GM19397 (cell line): ENCODE data around the gene PDPN.

Source experiments
- ATAC-seq: cut with Tn5 transposase; IDR thresholded peaks from one replicate; pipeline ENCODE4 v1.9.1; 2021; ENCODE audit warnings: mild to moderate bottlenecking, moderate library complexity; ENCODE audit not compliant: unreplicated experiment

Gene PDPN

DNA sequence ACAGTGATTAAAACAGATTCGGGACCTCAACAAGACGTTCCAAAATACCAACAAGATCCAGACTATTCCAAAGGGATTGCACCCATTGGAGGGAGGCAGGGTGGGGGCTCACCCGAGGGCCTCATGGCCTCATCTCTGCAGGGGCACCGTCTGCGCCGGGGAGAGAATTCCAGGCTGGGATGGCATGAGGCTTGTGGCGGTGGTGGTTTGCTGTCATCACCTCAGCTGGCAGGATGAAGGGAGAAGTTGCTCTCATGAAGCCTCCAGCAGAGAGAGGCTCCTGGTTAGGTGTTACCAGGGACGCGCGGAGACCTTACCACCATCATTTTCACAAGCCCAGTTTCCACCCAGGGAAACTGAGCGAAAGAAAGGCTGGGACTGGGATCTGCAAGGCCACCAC is 6.7 kb upstream of the PDPN start:
- no peak for ATAC-seq

DNA sequence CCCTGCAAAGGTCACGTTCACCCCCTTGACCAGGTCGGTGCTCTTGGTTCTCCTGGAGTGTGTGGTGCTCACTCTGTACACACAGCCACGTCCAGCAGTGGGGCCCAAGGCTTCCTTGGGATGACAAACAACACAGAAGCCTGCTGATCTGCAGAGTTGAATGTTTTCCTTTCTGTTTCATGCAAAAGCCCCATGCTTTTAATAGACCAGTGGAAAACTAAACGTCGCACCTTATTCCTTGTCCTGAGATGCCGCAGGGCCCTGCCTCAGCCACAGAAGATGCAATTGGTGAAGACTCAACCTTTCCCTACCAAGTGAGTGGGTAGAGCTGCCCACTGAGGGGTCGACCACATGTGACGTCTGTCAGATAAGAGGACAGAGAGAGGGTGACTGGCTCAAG is 5.8 kb upstream of the PDPN start:
- ATAC-seq, result no peak

DNA sequence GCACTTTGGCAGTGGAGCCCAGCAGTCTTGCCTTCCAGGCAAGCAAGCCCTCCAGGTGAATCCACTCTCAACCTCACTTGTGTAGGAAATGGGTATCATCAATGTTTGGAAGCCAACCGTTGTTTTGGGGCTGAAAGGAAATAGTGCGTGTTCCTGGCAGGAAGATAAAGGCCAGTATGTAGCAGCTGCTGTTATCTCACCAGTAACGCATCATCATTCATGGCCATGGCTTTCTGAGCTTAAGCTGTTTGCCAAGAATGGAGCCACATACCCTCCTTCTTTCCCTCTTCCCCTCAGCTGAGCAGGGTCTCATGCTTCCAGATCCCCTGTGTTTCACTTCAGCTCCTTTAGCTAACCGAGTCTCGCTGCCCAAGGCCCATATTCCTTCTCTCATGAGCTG is 2.2 kb upstream of the PDPN start:
- no peak for ATAC-seq

DNA sequence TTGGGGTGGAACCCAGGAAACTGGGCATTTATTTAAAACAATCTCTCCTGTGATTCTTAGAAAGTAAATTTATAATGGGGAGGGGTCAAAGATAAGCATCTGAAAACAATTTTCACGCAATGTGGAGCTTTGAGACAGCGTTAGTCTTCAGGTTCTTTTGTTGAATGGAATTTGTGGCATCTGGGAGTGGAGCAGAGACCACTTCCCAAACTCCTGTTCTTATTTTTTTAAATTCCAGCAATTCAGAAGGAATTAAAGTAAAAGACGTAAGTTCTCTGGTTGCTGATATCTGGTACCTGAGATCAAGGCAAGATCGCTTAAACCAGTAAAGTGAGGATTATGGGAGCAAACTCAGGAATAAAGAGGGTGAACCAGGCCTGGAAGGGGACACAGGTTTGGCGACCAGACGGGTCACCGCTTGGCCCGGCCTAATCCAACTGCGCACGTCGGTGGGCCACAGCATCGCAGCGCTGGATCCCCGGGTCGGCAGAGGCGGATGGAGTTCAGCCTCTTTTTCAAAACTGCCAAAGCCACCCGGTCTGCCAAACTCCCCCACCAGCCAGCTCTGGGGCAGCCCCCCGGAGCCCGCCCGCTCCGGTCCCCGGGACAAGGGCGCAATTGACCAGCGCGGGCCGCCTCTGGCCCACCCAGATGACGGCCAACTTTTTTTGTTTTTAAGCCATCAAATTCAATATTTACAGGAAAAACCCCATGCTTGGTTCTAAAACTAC is 754 bp upstream of the PDPN start:
- ATAC-seq, result no peak

DNA sequence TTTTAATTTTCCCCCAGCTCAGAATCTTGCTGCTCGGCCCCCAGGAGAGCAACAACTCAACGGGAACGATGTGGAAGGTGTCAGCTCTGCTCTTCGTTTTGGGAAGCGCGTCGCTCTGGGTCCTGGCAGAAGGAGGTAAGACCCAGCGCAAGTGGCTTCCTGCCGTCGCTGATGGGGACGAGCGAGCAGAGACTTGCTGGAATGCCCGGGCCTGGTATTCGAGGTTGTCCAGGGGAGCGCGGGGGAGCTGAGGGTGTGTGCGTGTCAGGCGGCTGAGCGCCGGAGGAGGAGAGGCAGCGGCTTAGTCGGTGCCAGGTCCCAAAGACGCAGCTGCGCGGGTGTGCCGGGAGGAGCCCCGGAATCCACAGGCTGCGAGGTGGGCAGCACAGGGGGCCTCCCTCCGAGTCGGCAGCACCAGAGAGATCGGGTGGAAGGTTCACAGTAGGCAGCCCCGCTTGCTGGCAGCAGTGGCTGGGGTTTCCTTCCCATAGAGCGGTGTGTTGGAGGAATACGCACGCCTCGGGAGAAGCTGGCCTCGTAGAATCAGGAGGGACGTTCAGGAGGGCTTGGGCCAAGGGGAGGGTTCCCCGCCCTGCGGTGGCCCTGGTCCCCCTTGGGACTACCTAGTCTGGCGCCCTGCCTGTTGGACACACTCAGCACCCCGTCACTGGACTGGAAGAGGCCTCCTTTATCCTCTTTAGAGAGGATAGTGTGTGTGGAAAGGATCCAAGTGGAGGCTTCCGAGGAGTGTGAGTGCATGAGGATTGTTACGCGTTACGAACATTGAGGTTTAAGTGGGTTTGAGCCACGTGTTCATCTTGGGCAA is 547 bp downstream of the PDPN start:
- no peak for ATAC-seq

DNA sequence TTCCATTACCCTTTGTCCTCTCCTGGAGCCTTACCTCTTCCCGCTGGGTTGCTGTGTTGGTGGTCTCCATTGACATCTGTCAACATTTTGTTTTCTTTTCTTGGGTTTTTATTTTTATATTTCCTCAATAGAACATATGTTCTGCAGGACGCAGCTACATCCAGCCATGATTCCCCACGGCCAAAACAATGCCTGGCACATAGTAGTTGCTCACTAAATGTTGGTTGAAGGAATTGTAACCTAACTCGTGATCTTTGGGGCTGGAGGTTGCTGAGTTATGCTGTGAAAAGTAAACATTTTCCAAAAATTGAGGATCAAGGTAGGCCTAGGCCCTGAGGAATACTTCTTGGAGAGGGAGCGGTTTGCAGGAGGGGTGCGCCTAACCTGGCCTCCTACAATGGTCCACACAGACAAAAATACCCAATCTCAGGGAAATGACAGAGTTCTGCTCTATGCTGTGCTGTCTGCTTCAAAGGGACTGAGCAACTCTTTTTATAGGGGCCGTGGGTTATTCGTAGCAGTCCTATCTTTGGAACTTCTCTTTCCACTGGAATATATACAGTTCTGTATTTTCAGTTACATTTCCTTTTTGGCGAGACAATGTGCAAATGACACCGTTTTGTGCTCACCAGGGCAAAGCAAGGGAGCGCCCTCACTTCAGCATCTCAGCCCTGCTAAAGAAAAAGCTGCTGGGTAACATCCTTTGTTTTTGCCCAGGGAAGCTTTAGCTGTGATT is 1.4 kb downstream of the PDPN start:
- ATAC-seq, result no peak

DNA sequence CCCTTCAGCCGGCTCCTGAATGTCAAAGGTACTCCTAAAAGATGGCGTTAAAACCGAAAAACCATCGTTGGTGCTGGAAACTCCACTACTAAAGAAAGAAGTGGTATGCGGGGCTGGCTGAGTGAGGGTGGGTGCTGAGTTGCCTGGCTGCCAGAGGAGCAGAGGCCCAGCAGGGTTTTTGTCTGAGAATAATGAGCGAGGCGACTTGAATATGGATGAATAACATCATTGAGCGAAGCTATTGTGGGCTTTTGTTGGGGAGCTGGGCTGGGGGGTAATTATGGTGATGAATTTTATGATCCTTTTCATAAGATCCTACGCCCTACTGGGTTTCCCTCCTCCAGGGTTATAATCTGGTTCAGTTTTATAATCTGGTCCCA is 2.0 kb downstream of the PDPN start:
- ATAC-seq, result no peak

DNA sequence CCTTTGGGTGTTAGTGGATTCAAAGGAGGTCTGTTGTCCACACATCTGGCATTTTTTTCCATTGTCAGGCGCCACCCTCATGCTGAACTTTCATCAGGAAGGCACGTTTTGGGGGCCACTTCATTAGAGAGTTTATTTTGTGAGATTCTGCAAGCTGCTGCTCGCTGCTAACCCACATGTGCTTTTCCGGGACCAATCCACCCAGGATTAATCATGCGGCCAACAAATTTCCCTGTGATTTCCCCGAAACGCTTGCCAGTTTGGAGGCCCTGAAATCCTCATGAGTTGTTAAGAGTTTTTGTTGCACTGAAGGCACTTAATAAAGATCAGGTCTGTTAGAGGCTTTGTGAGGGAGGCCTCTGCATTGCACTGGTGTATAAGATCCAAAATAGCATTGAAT is 2.4 kb downstream of the PDPN start:
- no peak for ATAC-seq

DNA sequence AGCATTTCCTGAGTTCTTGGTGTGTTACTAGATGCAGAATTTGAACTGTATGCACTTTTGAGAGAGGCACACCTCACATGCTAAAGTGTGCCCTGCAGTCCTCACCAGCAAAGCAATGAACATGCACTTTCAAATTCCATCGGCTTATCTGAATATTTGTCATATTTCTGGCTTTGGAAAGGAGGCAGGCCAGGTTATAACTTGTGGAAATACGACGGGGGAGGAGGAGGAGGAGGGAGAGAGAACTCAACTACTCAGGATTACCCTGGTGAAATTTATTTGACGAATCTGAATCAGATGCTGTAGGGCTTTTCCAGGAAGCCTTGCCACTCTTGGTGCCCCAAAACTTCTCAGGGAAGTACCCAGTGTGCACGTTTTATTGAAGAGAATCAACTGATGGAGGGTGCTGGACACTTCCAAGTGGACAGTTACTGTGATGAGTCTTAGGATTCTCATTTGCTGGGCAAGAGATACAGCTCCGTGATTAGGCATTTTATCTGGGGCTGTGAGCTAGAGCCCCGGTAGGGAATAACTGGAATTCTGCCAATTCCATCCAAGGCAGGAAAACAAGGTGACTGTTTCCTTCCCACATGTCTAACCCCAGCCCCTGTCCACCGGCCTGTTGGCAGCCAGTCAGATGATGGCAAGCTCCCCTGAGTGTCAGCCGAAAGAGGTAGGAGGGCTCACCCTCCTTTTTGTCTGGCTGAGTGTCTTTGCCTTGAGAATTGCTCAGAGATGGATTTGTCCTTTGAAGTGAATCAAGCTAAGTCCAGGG is 3.8 kb downstream of the PDPN start:
- ATAC-seq, result no peak

DNA sequence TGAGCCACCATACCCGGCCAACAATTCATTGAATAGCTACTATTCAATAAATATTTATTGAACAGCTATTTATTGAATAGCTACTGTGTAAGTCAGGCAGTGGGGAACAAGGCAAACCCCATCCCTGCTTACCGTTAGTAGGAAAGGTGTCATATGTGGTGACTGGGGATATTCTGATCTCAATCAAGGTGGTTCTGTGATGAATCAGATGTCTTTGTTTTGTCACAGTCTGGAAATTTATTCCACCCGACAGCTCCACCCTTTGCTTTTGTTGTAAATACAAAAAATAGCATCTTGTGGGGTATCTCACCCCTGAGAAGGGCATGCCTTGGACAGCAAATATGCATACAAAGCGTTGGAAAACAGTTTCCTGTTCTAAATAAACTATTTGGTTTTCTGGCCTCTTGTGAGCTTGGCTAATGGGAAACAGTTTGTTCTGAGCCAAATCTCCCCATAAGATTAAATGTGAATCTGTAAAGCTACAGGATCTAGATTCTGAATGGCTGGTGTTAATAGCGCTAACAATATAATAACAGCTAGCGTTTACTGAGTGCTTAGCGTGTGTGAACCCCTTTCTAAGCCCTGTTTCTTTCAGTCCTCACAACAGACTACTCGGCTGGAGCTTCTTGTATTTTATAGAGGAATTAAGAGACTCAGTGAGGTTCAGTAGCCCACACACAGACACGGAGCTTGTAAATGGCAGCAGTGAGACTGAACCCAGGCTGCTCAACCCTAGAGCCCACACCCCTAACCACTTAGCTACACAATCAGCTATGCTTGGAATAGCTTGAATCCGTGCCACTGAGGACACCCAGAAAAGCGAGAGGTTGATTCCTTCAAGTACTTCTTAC is 5.5 kb downstream of the PDPN start:
- no peak for ATAC-seq

DNA sequence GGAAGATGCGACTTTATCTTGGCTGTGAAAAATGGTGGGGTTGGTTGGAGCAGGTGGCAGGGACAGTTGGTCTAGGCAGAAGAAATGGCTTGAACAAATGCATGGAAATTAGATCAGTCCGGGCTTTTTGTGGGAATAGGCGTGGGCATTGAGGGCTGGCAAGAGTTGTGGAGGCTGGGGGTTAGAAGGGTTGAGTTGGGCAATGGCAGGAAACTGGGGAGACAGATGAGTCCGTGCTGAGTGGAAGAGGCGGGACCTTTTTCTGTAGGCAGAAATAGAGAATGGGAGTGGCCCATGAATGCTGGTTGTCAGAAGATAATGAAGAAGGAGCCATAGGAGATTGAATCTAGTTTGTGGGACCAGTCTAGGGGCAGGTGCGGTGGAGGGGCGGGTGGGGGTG is 6.9 kb downstream of the PDPN start:
- ATAC-seq, result no peak

DNA sequence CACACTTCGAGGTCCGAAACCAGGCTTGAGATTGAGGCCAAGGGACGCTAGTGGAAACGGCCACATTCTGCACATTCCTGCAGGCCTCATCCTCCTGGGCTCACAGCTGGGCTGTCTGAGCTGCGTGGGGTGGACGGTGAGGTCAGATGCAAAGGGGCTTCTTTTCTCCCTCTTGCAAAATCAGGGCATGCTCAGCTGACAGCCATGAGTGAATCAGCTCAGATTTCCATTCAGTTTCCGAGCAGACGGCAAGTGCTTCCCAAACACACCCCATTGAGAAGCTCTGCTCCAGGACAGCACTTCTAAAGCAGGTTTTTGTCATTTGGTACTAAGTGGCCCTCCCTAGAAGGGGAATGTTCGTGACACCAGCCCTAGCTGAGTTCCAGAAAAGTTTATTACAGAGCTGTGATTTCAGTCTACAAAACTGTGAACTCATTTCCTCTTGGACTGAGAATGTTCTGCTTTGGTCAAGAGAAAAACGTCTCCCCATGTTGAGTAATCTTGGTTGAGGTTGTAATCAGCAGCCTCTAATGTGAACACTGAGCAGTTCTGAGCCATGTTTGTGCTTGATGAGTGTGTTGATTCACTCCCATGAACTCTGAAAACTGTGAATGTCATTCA is 10.0 kb downstream of the PDPN start:
- ATAC-seq, result no peak

DNA sequence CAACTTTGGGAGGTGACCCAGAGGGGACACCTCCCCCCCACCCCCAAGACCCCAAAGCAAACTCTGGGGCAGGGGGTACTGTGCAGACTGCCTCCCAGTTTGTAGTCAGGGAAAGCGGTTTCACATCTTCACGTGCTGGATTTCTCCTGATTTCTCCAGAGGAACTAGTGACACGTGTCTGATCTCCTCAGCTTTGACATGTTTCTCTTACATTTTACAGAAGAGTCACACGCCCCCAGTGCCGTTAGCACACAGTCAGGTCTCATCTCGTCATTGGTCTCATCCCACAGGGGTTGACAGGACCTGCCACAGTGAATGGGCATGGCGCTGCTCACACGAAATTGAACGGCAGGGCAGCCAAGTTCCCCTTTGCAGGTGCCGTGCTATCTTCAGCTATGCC is 11.8 kb downstream of the PDPN start:
- ATAC-seq, result no peak

DNA sequence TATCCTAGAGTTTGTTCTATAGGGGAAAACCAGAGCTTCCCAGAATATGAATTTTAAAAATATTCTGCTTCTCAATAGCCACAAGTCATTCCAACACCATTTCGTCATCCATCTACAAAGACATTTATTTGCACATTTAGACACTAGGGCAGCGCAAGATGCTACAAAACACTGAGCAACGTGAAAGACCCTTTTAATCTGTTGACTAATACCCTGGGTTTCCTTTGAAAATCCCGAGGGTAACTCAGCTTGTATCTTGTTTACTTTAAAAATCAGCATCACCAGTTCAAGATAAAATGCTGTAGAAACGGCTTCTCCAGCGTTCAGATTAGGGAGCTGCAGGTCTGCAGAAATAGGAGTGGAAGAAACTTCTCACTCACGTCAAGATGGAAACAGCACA is 13.5 kb downstream of the PDPN start:
- no peak for ATAC-seq

DNA sequence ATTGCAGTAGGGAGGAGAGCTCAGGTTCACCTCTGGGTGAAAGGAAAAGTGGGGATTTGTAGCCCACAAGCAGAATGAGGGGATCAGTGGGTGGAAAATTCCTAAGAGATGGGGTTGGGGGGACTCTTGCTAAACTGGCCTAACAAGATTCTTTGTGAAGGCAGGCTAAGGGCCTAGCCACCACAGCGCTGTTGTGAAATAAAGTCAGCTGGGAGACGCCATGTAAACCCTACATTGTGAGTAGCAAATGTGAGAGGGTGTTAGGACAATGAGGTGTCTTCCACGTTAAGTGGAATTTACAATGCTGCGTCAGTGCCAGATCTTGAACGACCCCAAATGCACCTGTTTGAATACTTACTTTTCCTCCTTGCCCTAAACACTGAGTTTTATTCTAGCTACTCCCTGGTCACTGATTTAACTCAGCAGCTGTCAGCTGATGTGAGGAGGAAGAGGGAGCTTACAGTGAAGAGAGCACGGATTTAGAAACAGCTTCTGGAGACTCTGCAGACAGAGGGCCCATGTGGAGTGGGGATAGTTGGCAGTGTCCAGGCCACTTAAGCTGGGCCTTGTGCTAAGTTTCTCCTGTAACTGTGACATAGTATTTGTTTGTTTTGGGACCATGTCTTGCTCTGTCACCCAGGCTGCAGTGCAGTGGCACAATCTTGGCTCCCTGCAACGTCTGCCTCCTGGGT is 17.3 kb downstream of the PDPN start:
- no peak for ATAC-seq

DNA sequence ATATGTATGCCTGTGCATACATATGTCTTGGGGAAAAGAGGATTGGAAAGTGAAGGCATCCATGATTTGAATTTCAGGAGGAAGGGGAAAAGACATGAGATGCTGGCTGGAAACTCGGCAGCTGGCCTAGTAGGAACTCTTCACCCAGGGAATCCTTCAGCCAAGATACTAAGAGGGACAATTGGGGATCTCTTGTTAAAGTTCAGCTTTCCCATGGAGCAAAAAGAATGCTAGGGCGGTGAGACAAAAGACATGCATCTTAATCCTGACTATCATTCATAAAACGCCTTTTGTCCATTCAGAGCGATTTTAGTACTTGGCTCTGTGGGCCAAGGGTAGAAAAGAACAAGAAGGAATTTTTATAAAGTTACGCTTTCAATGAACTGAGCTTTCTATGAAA is 20.5 kb downstream of the PDPN start:
- no peak for ATAC-seq

DNA sequence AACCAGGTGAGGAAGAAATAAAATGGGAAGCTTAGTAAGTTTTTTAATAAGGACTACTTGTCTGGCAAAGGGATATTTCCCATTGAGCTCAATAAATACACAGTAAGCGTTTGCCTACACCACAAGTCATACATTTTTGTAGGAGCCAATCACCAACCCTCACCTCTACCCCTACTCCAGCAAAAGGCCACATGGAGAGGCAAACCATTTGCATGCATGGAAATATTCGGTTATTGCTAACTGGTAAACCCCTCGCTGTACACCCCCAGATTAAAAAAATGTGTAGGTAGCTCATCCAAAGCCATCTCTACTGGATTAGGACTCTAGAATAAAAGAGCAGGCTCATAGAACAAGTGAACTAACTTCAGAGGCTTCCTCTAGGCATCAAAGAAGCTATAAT is 21.1 kb downstream of the PDPN start:
- no peak for ATAC-seq

DNA sequence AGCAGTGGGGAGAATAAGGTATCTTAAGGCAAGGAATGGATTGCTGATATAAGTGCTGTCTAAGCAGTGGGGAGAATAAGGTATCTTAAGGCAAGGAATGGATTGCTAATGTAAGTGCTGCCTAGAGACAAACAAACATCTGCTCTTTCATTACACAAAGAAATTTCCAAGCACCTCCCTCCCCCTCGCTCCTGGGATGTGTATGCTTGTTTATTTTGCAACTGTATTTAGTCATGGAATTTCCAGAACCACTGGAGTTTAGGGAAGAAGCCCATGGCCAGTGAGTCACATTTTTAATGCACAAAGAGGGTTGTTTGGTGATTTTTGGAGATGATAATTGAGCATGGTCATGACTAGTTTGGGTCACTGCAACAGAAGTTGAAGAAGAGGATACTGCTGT is 21.5 kb downstream of the PDPN start:
- no peak for ATAC-seq

DNA sequence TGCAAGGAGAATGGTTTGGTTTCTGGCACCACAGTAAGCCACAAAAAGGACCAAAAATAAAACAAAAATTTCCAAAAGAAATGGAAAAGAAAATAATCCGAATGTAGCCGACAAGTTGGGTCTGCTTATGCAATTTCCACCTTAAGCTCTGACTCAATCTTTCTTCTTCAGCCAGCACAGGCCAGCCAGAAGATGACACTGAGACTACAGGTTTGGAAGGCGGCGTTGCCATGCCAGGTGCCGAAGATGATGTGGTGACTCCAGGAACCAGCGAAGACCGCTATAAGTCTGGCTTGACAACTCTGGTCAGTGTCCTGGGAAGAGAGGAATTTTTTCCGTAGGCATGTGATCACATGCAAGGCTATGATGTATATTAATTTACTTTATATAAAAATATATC is 23.4 kb downstream of the PDPN start:
- ATAC-seq, result no peak
